ENCODE data around the gene RPAIN.

RPAIN gene

DNA sequence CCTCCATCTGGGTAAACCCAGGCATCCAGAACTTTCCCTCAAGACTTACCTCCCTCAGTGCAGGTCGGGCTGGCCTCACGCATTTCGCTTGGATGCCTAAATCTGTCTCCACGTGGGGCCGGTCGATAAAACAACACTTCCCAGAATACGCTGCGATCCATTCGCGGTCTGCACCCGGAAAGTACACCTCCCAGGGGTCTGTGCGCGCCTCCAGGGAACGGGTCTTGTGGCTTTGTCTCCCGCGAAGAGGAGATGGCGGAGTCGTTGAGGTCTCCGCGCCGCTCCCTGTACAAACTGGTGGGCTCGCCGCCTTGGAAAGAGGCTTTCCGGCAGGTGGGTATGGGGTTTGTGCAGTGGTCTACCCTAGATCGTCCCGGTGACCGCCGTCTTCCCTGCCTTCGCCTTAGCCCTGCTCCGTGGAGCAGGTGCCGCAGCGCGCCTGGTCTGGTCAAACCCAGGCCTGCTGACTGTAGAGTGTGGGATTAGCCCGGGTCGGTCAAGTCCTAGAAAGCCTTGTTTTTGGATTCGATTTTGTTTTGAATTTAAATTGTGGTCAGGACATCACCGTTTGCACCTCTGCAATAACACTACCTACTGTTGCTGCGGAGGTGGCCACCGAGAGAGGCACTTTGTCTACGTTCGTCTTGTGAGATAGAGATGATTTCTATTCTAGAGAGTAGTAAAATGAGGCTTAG lies at the start of gene RPAIN:
RPAIN (plus strand) TSS at position 224 of the 695 bp plus-strand sequence; CDS start at position 253, 29 bp downstream.
- DNase-seq (ENCODE audit: low read depth): peak; percentile 76

DNA sequence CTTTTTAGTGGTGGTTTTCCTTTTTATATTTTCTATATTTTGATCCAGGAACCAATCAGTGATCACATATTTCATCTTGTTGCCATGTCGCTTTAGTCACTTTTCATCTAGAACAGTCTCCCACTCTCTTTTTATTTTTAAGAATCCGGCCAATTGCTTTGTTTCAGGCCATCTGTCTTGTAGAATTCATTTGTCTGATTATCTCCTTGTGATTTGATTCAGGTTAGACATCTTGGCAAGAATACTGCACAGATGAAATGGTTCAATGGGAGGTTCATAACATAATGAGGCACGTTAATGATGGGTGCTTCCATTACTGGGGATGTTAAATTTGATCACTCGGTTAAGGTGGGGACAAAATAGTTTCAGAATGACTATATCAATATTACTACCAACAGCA lies 49.6 kb upstream of the RPAIN start:
- DNase-seq (ENCODE audit: low read depth): no peak

DNA sequence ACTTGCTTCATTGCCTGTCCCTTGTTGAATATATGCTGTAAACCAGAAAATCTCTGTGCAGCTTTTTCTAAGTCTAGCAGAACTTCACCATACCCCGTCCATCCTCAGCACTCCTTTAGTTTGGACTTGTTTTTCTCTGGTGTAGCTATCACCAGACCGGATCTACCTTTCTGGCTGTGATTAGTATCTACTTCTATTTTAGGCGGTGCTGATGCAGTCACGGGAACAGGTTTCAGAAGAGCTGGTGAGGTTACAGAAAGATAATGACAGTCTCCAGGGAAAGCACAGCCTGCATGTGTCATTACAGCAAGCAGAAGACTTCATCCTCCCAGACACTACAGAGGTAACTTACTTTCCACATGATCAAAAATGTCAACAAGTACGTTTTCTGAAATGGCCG lies 46.9 kb upstream of the RPAIN start:
- no peak for DNase-seq (ENCODE audit: low read depth)

DNA sequence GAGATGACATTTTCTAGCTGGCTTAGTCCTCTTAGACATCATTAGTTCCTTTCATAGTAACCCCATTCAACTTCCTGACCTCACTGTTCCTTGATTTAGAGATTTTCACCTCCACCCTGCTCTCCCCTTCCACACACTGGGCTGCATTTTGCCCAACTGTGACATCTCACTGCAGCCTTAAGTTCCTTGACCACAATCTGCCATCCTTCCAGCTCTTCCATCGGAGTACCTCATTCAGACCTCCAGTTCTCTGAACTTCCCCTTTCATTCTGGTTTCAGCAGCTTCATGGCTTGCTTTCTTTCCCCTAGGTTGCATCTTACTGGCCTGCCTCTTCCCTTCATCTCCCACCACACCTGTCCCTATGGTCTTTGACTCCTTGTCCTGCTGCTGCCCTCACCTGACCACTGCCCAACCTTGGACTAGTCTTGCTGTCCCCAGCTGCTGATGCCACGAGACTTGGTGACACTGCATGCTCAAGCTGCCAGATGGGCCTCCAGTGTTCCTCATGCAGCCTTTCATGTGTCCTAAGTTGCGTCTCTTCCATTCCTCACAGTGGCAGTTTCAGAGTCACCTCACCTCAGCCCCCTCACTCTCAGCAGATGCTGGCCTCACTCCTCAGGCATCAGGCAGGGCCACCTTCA lies 41.3 kb upstream of the RPAIN start:
- no peak for DNase-seq (ENCODE audit: low read depth)

DNA sequence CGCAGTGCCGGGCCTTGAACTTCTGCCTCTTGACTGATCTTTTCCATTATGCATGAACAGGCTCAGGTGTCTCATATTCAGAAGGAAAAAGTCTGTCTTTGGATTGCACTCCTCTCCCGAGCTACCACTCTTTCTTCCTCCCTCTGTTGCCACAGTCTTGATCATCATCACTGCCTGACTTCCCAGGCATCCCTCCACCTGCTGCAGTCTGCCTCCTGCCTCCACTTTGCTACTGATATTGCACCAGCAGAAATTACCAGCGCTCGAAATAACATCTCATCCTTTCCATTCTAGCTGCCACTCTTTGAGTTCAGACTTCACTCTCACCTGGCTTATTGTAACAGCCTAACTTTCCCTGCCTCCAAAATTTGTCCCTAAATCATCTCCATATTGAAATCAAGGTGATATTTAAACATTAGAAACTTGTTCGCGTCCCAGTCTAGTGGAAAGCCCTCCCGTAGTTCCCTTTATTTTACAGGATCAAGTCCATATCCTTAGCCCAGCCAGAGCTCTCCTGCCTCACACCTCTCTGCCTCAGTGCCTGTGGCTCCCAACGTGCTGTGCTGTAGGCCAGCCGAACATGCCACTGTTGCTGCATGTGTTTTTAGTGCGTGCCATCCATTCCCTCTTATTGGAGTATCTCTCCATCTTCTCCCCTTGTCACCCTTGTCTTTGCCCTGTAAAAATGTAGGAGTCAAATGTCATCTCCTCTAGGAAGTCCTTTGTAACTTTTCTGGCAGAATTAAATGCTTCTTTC lies 40.5 kb upstream of the RPAIN start:
- DNase-seq (ENCODE audit: low read depth): no peak

GRCh38 chr17:5380491-5381135 lies 39.4 kb upstream of the RPAIN start:
- no peak for DNase-seq (ENCODE audit: low read depth)

DNA sequence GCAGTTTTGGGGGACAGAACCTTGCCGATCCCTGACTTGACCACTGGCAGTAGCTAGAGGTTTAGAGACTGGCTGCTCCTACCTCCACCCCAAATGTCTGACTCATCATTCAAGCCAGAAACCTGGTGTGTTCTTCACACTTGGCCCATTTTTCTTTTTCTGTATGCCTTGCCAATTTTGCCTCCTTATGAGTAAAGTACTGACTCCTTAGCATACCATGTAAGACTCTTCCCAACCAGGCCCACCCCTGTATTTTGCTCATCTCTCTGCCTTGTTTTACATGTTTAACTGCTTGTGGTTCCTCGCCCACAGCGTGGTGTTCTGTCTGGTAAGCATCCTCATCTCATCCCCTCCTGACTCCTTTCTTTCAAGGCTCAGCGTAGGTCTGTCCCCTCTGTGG lies 38.4 kb upstream of the RPAIN start:
- no peak for DNase-seq (ENCODE audit: low read depth)

GRCh38 chr17:5391678-5392077 lies 28.3 kb upstream of the RPAIN start:
- DNase-seq (ENCODE audit: low read depth): no peak

- DNase-seq (ENCODE audit: low read depth): no peak
These were observed 23.4 kb upstream of the RPAIN start for GRCh38 chr17:5396612-5397011.

GRCh38 chr17:5399767-5400166 lies 20.2 kb upstream of the RPAIN start:
- no peak for DNase-seq (ENCODE audit: low read depth)

DNA sequence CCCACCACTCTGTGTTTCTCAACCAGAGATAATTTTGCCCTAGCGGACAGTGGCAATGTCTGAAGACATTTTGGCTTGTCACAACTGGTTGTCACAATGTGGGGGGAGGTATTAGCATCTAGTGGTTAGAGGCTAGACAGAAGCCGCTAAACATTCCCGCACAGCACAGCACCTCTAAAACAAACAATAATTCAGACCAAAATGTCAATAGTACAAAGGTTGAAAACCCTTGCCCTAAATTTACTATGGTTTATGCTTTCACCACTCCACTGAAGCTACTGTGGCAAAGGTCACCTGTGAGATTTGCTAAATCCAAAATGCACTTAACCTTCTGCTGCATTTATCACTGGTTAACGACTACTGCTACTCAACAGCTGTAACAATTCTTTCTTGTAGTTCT lies 14.6 kb upstream of the RPAIN start:
- DNase-seq (ENCODE audit: low read depth): no peak

- DNase-seq (ENCODE audit: low read depth): no peak
These were observed 11.8 kb upstream of the RPAIN start for GRCh38 chr17:5408186-5408585.

DNA sequence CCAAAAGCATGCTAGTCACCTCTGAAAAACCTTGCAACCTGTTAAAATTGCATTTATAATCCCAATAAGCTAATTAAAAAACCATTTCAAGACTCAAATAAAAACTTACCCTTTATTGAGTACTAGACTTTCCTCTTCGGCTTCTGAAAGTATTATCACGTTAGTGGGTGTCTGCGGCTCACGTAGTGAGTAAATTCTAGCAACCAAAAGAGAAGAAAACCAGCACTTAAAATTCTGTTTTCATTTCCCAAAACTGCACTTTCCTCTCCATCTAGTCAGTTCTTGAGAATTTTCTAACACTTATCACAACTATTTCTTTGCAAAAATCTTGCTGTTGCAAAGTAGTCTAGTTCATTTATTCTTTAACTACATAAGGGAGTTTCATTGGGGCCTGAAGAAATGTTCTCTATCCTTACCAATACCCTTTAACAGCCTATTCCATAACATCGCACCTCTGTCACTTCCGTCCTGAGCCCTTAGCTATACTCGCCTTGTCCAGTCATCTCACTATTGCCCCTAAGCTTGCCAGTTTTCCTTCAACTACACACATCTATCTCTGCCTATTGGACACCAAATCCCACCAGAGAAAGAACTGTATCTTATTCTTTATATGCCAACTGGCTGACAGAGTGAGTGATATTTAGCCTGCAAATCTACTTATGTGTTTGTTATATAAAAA lies 9.2 kb upstream of the RPAIN start:
- no peak for DNase-seq (ENCODE audit: low read depth)

- DNase-seq (ENCODE audit: low read depth): no peak
These were observed 6.3 kb upstream of the RPAIN start for GRCh38 chr17:5413682-5414081.

GRCh38 chr17:5416901-5417300 lies 3.1 kb upstream of the RPAIN start:
- DNase-seq (ENCODE audit: low read depth): no peak

GRCh38 chr17:5418858-5419355 lies 1.1 kb upstream of the RPAIN start:
- peak; percentile 36 for DNase-seq (ENCODE audit: low read depth)

DNA sequence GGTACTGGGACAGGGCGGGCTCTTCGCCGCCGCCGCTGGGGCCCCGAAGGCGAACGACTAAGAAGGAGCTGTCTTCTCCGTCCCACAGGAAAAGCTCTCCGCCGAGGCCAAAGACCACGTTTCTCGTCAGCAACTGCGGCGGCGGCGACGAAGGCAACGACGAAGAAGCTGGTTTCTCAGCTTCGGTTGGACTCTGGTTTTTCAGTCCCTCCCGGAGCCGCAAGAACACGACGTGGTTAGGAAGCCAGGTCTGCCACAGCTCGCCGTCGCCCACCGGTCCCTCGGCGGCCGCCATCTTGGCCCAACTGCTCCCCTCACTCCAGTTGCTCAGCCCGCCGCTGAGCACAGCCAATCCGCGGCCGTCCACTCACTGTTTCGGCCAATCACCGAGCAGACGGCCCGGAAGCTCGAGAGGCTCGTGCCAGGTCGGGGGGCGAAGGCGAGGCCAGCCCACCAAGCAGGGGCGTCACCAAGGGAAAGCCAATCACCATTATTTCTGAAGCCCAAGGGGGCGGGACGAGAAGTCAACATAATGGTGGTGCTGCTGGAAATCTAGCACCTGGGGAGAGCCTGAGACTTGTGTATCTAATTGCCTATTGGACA lies 525 bp upstream of the RPAIN start, which contains the start of gene NUP88:
NUP88 (minus strand) TSS at position 307 of the 603 bp plus-strand sequence; CDS start at position 295, 12 bp downstream.
- DNase-seq (ENCODE audit: low read depth): peak; percentile 90

DNA sequence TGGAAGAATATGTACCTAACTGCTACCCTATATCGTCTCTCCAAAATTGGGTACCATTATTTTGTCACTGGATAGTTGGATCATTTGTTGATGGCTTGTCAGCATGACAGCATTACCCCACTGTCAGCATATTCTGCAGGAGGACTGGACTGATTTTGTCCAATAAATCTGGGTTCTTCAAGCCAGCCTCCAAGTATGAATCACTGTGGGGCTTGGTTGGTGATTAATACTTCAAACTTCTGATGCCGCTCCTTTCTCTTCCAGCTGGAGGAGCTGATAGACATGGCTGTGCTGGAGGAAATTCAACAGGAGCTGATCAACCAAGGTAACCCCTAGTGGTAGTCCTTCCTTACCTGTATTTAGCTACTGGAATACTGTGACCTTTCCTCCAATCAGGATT lies 2.5 kb downstream of the RPAIN start:
- no peak for DNase-seq (ENCODE audit: low read depth)

GRCh38 chr17:5424909-5425308 lies 4.9 kb downstream of the RPAIN start:
- no peak for DNase-seq (ENCODE audit: low read depth)

- no peak for DNase-seq (ENCODE audit: low read depth)
These were observed 5.8 kb downstream of the RPAIN start for GRCh38 chr17:5425826-5426225.

DNA sequence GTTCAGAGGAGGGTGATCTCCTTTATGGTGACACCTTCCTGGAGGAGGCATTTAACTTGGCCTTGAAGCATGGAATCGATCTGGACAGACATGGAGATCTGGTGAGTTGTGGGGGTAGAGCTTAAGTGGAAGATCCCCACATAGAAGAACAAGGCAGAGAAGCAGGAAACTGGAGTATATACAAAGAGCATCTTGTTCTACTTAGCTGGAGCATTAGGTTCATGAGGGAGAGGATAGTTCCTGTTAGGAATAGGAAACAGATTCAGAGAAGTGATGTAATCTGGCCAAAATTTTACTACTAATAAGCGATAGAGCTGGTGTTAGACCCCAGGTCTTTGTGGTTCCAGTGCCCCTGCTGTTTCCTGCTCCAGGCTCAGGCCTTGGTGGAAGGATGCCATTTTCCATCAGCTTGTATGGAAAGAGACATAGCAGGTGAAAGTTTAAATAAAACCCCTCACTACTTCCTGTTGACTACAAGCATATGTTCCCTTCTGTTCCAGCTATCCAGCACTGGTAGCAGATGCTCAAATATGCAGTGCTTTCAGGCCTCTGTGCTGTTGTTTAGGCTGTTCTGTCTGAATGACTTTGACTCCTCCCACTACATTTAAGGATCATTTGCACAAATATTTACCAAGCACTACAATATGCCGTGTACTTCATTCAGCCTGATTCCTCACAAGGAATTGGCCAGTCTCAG lies 9.4 kb downstream of the RPAIN start:
- DNase-seq (ENCODE audit: low read depth): no peak

All from activated T-cell treated with anti-CD3 and anti-CD28 coated beads for 1 hour (primary cell).